Hematopoietic multipotent progenitor cell treated with erythropoietin and hydrocortisone succinate and interleukin-3 and kit ligand, for 6 days (in vitro differentiated cells): ENCODE measurements around the gene LRCH1.
A peak's percentile ranks its signal among the peaks of the same experiment; 100 is the strongest.

Experiments
- DNase-seq: peaks from one replicate; pipeline ENCODE4 v3.0.0-alpha.2; 2015

LRCH1 gene

GRCh38 chr13:46668931-46669525 lies 116.1 kb downstream of the LRCH1 start:
- peak; percentile 76 for DNase-seq

GRCh38 chr13:46672338-46673090 lies 119.5 kb downstream of the LRCH1 start:
- DNase-seq = no peak

- no peak for DNase-seq
Measured at GRCh38 chr13:46675016-46675415, 122.0 kb downstream of the LRCH1 start.

- no peak for DNase-seq
Measured at GRCh38 chr13:46676378-46676725, 123.4 kb downstream of the LRCH1 start.

- no peak for DNase-seq
Measured at GRCh38 chr13:46679369-46680120, 126.6 kb downstream of the LRCH1 start.

- no peak for DNase-seq
Measured at GRCh38 chr13:46682015-46682414, 129.0 kb downstream of the LRCH1 start.

- no peak for DNase-seq
Measured at GRCh38 chr13:46682707-46683106, 129.7 kb downstream of the LRCH1 start.

GRCh38 chr13:46683676-46684260 lies 130.8 kb downstream of the LRCH1 start:
- DNase-seq = no peak

- no peak for DNase-seq
Measured at GRCh38 chr13:46684287-46685001, 131.5 kb downstream of the LRCH1 start.

- DNase-seq = peak; percentile 23
Measured at GRCh38 chr13:46685006-46685730, 132.2 kb downstream of the LRCH1 start.

- no peak for DNase-seq
Measured at GRCh38 chr13:46686171-46686570, 133.2 kb downstream of the LRCH1 start.

GRCh38 chr13:46687810-46688209 lies 134.8 kb downstream of the LRCH1 start:
- peak; percentile 89 for DNase-seq

- DNase-seq = no peak
Measured at GRCh38 chr13:46688306-46688705, 135.3 kb downstream of the LRCH1 start.

- no peak for DNase-seq
Measured at GRCh38 chr13:46698014-46698413, 145.0 kb downstream of the LRCH1 start.

GRCh38 chr13:46698910-46699460 lies 146.0 kb downstream of the LRCH1 start:
- peak; percentile 85 for DNase-seq

GRCh38 chr13:46712524-46712923 lies 159.6 kb downstream of the LRCH1 start:
- no peak for DNase-seq

GRCh38 chr13:46715363-46715762 lies 162.4 kb downstream of the LRCH1 start:
- DNase-seq = no peak

- DNase-seq = no peak
Measured at GRCh38 chr13:46716821-46717220, 163.9 kb downstream of the LRCH1 start.

- no peak for DNase-seq
Measured at GRCh38 chr13:46717275-46717674, 164.3 kb downstream of the LRCH1 start.

- peak; percentile 24 for DNase-seq
Measured at GRCh38 chr13:46717856-46718255, 164.9 kb downstream of the LRCH1 start.

GRCh38 chr13:46720189-46720588 lies 167.2 kb downstream of the LRCH1 start:
- DNase-seq = no peak

- DNase-seq = peak; percentile 83
Measured at GRCh38 chr13:46721054-46721453, 168.1 kb downstream of the LRCH1 start.
